ENCODE measurements around the gene FAU.

FAU gene

GRCh38 chr11:65135633-65136145 lies 13.8 kb upstream of the FAU start:
- no peak for DNase-seq (ENCODE audit: low spot score)

- DNase-seq (ENCODE audit: low spot score) = peak; percentile 95
Measured at GRCh38 chr11:65134952-65135632, 13.2 kb upstream of the FAU start.

DNA sequence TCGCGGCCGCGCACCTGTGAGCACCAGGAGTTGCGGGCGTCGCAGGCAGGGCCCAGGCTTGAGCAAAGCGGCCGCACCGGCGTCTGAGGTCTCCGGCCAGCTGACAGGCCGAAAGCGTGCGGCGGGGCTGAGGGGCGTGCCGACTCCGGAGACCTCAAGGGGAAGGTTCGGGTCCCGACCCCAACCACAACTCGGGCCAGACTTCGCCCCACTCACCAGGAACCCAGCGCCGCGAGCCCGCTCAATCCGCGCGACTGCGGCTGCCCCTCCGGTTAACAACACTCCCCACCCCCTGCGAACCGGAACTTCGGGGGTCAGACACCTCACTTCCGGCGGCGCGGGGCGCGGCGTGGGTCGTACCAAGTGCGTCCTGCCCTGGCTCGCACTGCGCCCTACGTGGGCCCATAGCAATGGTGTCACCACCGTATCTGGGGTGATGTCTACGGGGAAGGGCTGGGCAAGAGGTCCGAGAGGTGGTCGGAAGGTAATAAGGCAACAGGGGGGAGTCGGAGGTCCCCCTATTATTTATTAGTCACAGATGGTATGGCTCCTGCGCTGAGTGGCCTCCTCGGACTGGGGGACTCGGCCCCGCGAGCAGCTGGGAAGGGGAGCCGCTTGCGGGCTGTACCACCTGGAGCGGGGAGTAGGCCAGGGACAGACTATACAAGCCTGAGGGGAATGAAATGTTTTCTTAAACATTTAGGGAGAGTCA lies 12.5 kb upstream of the FAU start, which contains the start of gene SYVN1:
TSS of gene SYVN1 (minus strand) at position 280 of the 712 bp plus-strand sequence. CDS start 918 bp downstream, outside the sequence.
- peak; percentile 92 for DNase-seq (ENCODE audit: low spot score)

- DNase-seq (ENCODE audit: low spot score) = no peak
Measured at GRCh38 chr11:65133724-65134123, 11.8 kb upstream of the FAU start.

GRCh38 chr11:65132988-65133700 lies 11.2 kb upstream of the FAU start:
- DNase-seq (ENCODE audit: low spot score) = no peak

- DNase-seq (ENCODE audit: low spot score) = no peak
Measured at GRCh38 chr11:65132238-65132987, 10.5 kb upstream of the FAU start.

GRCh38 chr11:65131895-65132237 lies 9.9 kb upstream of the FAU start:
- DNase-seq (ENCODE audit: low spot score) = no peak

DNA sequence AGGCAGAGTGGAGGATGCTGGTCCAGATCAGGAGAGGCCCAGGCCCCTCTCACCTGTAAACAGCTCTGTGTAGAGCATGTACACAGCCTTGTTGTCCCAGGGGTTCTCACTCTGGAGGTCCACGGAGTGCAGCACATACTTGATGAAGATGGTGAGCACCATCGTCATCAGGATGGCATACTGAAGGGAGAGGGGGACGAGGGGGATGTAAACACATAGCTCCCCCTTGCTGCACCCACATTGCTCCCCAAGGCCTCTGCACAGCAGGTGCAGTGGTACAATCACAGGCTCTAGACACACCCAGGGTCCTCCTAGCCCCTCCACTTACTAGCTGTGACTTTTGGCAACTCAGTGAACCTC lies 9.5 kb upstream of the FAU start:
- DNase-seq (ENCODE audit: low spot score) = no peak

DNA sequence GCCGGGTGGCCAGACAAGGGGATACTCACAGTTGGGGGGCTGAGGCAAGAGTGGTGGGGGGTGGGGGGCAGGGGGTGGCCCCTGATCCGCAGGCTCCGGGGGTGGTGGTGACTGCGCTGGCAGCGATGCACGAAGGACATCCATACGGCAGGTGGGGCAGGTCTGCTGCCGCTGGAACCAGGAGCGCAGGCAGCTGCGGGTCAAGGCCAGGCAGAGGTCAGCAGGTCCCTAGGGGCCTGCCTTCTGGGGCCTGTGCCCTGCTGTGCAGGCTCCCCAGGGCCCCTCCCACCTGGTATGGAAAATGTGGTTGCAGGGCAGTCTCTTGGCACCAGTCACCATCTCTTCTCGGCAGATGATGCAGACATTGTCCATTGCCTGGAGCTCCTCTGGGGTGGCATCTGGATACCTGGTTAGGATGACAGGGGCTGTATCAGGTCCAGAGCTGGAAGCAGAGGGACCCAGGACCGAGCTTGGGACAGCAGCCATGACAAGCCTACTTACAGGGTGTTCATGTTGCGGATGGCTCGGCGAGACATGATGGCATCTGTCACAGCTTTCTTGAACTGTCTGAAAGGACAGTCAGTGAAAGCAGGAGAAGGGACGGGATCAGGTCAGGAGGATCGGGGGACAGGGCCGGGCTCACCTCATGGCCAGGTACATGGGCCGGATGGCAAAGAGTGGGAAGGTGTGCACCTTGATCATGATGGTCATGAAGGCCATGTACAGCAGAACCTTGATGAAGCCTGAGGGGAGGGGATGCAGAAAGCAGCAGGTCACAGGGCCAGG lies 8.9 kb upstream of the FAU start:
- no peak for DNase-seq (ENCODE audit: low spot score)

DNA sequence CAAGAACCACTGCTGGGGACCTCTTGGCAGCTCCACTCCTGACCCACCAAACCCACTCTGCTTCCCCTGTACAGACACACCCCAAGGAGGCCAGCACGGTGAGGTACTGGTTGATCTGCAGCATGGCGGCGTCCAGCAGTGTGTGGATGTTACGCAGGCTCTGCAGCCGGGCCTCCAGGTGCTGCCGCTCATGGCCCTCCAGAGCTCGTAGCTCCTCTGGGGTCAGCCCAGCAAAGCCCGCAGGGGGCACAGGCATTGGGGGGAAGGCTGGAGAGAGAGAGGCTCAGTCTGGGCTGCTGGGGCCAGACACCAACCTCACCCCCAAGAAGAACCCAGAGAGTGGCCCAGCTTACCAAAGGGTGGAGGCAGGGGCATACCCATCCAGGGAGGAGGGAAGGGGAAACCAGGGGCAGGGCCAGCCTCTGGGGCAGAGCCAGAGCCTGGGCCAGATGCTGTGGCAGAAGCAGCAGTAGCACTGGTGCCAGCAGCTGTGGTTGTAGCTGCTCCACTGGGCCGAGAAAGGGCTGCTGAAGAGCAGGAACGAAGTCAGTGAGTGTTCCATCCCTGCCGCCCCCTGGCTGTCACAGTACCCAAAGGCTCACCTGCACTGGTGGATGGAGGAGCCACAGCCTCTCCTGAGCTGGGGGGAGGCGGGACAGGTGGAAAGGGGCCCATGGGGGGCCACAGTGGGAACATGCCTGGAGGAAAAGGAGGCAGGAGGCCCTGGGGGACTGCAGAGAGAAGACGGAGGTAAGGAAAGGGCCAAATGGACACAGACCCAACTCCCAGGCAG lies 7.9 kb upstream of the FAU start:
- DNase-seq (ENCODE audit: low spot score) = no peak

GRCh38 chr11:65128182-65129145 lies 6.5 kb upstream of the FAU start:
- no peak for DNase-seq (ENCODE audit: low spot score)

DNA sequence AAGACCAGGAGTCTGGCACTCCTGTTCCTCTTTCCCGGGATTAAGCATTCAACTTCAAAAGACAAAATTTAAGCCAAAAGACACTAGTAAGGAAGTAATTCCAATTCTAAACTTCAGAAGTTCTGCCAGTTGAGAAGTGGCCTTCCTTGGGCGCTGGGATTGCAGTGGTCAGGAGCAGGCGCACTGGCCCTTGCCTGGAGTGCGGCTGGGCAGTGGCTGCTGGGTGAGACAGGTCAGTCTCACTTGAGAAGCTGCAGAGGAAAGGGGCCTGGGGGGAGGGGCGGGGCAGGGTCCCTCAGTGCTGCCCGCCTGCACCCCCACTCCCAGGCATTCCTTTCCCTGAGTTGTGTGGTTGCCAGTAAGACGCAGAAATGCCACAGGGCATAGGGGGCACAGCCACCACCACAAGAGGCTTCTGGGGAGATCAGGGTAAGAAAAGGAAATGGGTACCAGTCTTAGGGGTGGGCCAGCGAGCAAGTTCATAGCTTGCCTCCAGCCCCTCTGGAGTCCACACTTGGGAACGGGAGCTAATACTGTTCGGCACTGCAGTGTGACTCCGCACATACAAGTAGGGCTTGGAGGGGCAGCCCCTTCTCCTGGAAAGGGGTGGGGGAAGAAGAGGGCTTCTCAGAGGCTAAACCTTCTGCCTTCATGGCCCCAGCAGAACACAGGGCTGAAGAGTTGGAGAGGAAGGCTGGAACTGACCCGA lies 5.7 kb upstream of the FAU start:
- DNase-seq (ENCODE audit: low spot score) = no peak

DNA sequence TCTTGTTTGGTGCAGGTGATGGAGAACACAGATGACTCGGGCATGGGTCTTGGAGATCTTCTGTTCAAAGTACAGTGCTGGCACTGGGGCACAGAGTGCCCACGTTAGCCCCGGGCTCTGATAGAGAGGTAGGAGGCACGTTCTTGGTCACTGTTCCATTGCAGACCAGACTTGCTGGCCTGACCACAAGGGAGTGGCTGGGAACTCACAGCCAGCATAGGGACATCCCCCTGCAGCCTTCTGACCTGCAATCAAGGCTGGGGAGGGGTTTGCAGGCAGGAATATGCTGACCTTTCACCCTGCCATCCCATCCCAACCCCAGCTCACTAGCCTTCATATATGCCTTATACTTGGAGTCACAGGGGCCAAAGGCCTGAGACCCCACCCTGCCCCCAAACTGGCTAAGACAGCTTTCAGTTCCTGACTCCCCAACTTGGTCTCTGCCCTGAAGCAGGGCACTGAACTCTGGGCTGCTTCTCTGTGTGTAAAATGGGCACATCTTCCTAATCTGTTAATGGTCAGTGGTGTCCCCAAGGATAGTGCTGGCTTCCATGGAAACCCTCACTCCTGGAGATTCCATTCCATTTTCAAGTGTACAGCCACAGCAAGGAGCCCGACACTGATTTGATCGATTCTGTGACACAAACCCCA lies 4.8 kb upstream of the FAU start:
- DNase-seq (ENCODE audit: low spot score) = no peak

DNA sequence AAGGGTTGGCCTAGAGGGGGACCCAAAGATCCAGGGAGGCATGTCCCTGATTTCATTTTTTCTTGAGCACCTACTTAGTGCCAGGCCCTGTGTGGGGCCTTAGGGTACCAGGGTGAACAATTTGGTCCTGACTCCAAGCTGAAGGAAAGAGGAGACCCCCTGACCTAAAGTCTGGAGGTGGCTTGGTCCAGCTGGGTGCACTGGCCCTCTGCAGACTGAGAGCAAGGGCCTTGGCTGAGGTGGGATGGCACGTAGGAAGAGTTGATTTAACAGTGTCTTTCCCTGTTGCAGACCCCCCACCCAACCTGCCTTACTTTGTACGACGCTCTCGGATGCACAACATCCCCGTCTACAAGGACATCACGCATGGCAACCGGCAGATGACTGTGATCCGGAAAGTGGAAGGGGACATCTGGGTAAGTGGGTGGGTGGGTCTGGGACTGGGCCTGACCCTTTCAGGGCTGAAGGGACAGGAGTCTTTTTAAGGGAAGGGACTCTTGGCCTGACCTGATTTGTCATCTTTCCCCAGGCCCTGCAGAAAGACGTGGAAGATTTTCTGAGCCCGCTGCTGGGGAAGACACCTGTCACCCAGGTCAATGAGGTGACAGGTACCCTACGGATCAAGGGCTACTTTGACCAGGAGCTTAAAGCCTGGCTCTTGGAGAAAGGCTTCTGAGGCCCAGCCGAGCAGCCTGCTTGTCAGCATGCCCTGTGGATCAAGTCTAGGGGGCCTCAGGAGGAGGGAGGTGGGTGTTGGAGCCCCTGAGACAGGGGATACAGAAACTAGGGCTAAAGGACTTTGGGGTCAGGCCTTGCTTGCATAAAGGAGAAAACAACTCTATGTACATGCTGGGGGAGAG lies 3.5 kb upstream of the FAU start:
- DNase-seq (ENCODE audit: low spot score) = no peak

DNA sequence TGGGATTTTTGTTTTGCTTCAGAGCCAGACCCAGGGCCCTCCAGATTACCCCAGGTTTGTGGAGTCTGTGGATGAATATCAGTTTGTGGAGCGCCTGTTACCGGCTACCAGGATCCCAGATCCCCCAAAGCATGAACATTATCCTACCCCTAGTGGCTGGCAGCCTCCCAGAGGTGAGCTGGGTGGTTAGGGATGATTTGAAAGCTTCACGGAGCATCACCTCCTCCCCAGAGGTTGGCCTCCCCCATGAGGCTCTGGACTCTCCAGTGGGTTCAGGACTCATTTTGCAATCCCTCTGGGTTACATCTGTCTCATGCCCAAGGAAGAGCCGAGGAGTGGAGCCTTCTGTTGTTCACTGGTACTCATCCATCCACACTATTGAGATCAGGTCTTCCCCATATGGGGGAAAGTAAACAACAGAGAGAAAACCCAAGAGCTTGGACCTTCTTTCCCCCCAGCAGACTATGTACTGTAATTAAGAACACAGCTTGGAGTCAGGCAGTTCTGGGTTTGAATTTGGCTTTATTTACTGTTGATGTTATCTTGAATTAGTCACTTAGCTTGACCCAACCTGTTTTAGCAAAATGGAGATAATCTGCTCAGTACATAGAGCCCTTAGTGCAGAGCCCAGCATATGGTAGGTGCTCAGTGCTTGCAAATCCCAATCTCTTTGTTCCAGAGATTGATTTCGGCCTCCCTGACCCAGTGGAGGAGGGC lies 2.7 kb upstream of the FAU start:
- no peak for DNase-seq (ENCODE audit: low spot score)

DNA sequence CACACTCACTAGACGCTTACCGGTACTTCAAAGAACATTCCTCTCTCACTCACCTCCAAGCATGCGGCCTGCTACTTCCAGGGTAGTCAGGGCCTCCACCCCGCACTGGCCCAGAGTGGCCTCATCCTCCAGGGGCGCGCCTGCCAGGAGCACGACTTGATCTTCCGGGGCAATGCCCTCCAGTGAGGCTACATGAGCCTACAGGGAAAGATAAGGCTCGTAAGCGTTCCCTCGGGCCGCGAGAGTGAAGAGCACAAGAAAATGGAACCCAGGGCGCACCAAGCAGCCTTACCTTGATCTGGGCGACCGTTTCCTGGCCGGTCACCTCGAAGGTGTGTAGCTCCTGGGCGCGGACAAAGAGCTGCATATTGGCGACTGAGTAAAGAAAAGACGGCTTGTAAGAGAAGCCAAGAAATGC lies 478 bp downstream of the FAU start:
- DNase-seq (ENCODE audit: low spot score) = no peak

DNA sequence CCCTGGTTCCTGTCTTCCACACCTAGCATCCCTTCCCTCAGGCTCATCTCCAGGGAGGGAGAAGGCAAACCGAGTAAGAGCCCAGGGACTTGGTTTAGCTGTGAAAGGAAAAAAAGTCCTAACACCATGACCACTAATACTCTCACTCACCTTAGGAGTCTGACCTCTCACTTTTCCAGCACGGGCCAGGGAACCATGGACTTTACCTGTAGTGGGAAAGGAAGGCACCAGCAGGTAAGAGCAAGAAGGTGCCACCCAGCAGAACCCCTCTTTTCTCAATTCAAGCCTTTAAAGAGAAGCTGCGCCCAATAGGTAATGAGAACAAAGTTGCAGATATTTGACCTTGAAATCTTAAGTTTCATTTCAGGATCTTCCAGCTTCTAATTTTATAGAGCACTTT lies 1.1 kb downstream of the FAU start:
- DNase-seq (ENCODE audit: low spot score) = no peak
